Astrocyte (in vitro differentiated cells and primary cell): Measurements from ENCODE around the gene MYO6. TPM values are rescaled to one million over a fixed set of nuclear protein-coding genes. Genes with fewer than 3 reads are reported as not detected.
"Not testable (repeated sequence)": the region's sequence is repeated elsewhere in the genome, so short reads cannot be mapped to it uniquely, and the experiment has no call there.

Source experiments
- DNase-seq: peaks from one replicate; pipeline ENCODE4 v3.0.0-alpha.2; 2010; ENCODE audit warnings: low read depth
- FAIRE-seq: peaks from 2 replicates; lab custom pipeline; 2011; peaks lifted over from hg19 to GRCh38; lab: Jason Lieb, UNC
- H2AFZ ChIP-seq: 2 replicates; pipeline ENCODE4 v1.6.0; 2012; ENCODE audit warnings: low read depth, low read length, inconsistent platforms
- H3K27ac ChIP-seq: 2 replicates; pipeline ENCODE4 v1.5.1; 2011; ENCODE audit warnings: low read depth, low read length, inconsistent platforms
- H3K27me3 ChIP-seq: 2 replicates; pipeline ENCODE4 v1.6.0; 2011; ENCODE audit warnings: low read length, inconsistent platforms; ENCODE audit not compliant: insufficient read depth
- H3K36me3 ChIP-seq: 2 replicates; pipeline ENCODE4 v1.5.1; 2011; ENCODE audit warnings: low read length, inconsistent platforms; ENCODE audit not compliant: insufficient read depth
- H3K4me1 ChIP-seq: 2 replicates; pipeline ENCODE4 v1.5.1; 2011; ENCODE audit warnings: low read length, inconsistent platforms; ENCODE audit not compliant: insufficient read depth
- H3K4me2 ChIP-seq: 2 replicates; pipeline ENCODE4 v1.6.0; 2012; ENCODE audit warnings: low read length, inconsistent platforms
- H3K4me3 ChIP-seq: 2 replicates; pipeline ENCODE4 v1.5.1; 2011; ENCODE audit warnings: low read depth, mild to moderate bottlenecking, low read length, inconsistent platforms; ENCODE audit not compliant: insufficient read depth
- H3K79me2 ChIP-seq: 2 replicates; pipeline ENCODE4 v1.6.0; 2012; ENCODE audit warnings: mild to moderate bottlenecking, low read length, inconsistent platforms; ENCODE audit not compliant: insufficient read depth
- H3K9ac ChIP-seq: 2 replicates; pipeline ENCODE4 v1.6.0; 2012; ENCODE audit warnings: mild to moderate bottlenecking, low read length, inconsistent platforms
- H3K9me3 ChIP-seq: 2 replicates; pipeline ENCODE4 v1.5.1; 2012; ENCODE audit warnings: low read depth, mild to moderate bottlenecking, low read length, inconsistent platforms; ENCODE audit not compliant: insufficient read depth
- H4K20me1 ChIP-seq: 2 replicates; pipeline ENCODE4 v1.6.0; 2012; ENCODE audit warnings: low read length, inconsistent platforms; ENCODE audit not compliant: insufficient read depth
- H3K27ac Mint-ChIP-seq: one replicate; pipeline ENCODE4 v1.8.0; 2021; ENCODE audit warnings: mild to moderate bottlenecking, mixed read lengths; ENCODE audit not compliant: unreplicated experiment
- H3K27me3 Mint-ChIP-seq: one replicate; pipeline ENCODE4 v1.8.0; 2021; ENCODE audit warnings: low read depth, mixed read lengths; ENCODE audit not compliant: unreplicated experiment
- H3K36me3 Mint-ChIP-seq: one replicate; pipeline ENCODE4 v1.8.0; 2021; ENCODE audit warnings: low read depth, mixed read lengths; ENCODE audit not compliant: unreplicated experiment
- H3K4me1 Mint-ChIP-seq: one replicate; pipeline ENCODE4 v1.8.0; 2021; ENCODE audit warnings: low read depth, mixed read lengths; ENCODE audit not compliant: unreplicated experiment
- H3K4me3 Mint-ChIP-seq: one replicate; pipeline ENCODE4 v1.8.0; 2021; ENCODE audit warnings: mild to moderate bottlenecking, moderate library complexity, mixed read lengths; ENCODE audit not compliant: unreplicated experiment
- H3K9me3 Mint-ChIP-seq: one replicate; pipeline ENCODE4 v1.8.0; 2021; ENCODE audit warnings: mild to moderate bottlenecking, mixed read lengths; ENCODE audit not compliant: unreplicated experiment
- CTCF ChIP-seq: IDR thresholded peaks from 2 replicates; pipeline ENCODE4 v1.5.1; 2011; ENCODE audit warnings: low read depth, mild to moderate bottlenecking, inconsistent platforms, low read length, moderate library complexity; ENCODE audit not compliant: insufficient read depth
- EZH2 ChIP-seq: IDR thresholded peaks from 2 replicates; pipeline ENCODE4 v1.6.1; 2012; ENCODE audit warnings: mild to moderate bottlenecking, low read length, inconsistent platforms; ENCODE audit not compliant: insufficient read depth
- total RNA-seq: library from RNA; stranded (reverse); gene quantifications from 2 replicates; pipeline ENCODE4 v1.2.1, GENCODE V29; 2021

The MYO6 gene
- total RNA-seq, 1 donor from 2014 or later = 33.1 TPM

DNA sequence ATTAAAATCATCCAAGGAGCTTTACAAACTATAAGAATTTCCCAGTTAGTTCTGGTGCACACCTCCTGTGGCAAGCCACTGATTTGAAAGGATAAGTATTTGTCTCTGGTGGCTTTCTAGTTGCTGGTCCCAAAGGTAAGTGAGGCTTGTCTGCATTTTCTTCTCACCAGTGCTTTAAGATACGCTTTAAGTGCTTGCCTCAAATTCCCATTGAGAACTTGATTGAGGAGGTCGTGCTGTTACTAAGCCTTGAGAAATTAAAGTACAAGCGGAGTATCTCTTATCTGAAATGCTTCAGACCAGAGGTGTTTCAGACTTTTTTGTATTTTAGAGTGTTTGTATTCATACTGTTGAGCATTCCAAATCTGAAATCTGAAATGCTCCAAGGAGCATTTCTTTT is 29.9 kb upstream of the MYO6 start:
- DNase-seq = no peak
- Mint-ChIP-seq H3K4me3 (no peak overlapping the region), H3K27me3 (no peaks in the 10 kb centered on the region), H3K9me3 (no peaks in the 10 kb centered on the region), H3K4me1 (no peaks in the 10 kb centered on the region), H3K36me3 (peaks cover 2% of the 10 kb centered on the region), H3K27ac (no peak overlapping the region)
- Histone ChIP-seq H3K4me3 (no peak overlapping the region), H3K79me2 (no peaks in the 10 kb centered on the region), H3K9ac (no peak overlapping the region), H3K36me3 (peaks cover 17% of the 10 kb centered on the region), H2AFZ (no peak overlapping the region), H3K9me3 (no peaks in the 10 kb centered on the region), H3K4me2 (no peak overlapping the region), H3K27ac (no peak overlapping the region), H3K4me1 (no peaks in the 10 kb centered on the region), H4K20me1 (no peaks in the 10 kb centered on the region), H3K27me3 (no peaks in the 10 kb centered on the region)
- no peak for FAIRE-seq
- TF ChIP-seq EZH2 = no peak
- TF ChIP-seq CTCF = no peak

GRCh38 chr6:75723382-75723781 is 25.7 kb upstream of the MYO6 start:
- Histone ChIP-seq H3K9me3 (no peaks in the 10 kb centered on the region), H3K79me2 (no peaks in the 10 kb centered on the region), H3K4me1 (no peaks in the 10 kb centered on the region), H3K4me2 (no peak overlapping the region), H3K27ac (no peak overlapping the region), H4K20me1 (no peaks in the 10 kb centered on the region), H3K27me3 (no peaks in the 10 kb centered on the region), H3K36me3 (no peaks in the 10 kb centered on the region), H2AFZ (no peak overlapping the region), H3K9ac (no peak overlapping the region), H3K4me3 (no peak overlapping the region)
- no peak overlapping the region for H3K4me3 Mint-ChIP-seq
- peaks cover 2% of the 10 kb centered on the region for H3K36me3 Mint-ChIP-seq
- no peaks in the 10 kb centered on the region for H3K27me3 Mint-ChIP-seq
- DNase-seq = no peak
- H3K27ac Mint-ChIP-seq = no peak overlapping the region
- TF ChIP-seq EZH2 = no peak
- no peak for TF ChIP-seq CTCF
- no peaks in the 10 kb centered on the region for H3K4me1 Mint-ChIP-seq
- no peaks in the 10 kb centered on the region for H3K9me3 Mint-ChIP-seq
- FAIRE-seq = no peak

DNA sequence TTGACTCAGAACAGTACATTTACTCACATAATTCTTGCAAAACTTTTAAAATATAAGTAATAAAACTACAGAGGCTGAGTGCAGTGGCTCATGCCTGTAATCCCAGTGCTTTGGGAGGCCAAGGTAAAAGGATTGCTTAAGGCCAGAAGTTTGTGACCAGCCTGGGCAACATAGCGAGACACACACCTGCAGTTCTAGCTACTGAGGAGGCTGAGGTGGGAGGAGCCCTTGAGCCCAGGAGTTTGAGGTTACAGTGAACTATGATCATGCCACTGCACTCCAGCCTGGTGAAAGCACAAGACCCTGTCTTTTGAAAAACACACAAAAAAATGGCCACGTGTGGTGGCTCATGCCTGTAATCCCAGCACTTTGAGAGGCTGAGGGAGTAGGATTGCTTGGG is 21.8 kb upstream of the MYO6 start:
- no peak overlapping the region for H3K27ac ChIP-seq
- H3K4me2 ChIP-seq = no peak overlapping the region
- Mint-ChIP-seq H3K27me3 (no peaks in the 10 kb centered on the region), H3K4me3 (no peak overlapping the region), H3K4me1 (no peaks in the 10 kb centered on the region), H3K36me3 (no peaks in the 10 kb centered on the region), H3K27ac (no peak overlapping the region), H3K9me3 (no peaks in the 10 kb centered on the region)
- no peak overlapping the region for H3K4me3 ChIP-seq
- TF ChIP-seq EZH2 = no peak
- no peak for TF ChIP-seq CTCF
- no peaks in the 10 kb centered on the region for H3K27me3 ChIP-seq
- no peaks in the 10 kb centered on the region for H3K36me3 ChIP-seq
- no peaks in the 10 kb centered on the region for H3K4me1 ChIP-seq
- DNase-seq = no peak
- H3K9me3 ChIP-seq = no peaks in the 10 kb centered on the region
- no peak overlapping the region for H3K9ac ChIP-seq
- no peaks in the 10 kb centered on the region for H3K79me2 ChIP-seq
- no peak overlapping the region for H2AFZ ChIP-seq
- no peaks in the 10 kb centered on the region for H4K20me1 ChIP-seq
- FAIRE-seq = no peak

DNA sequence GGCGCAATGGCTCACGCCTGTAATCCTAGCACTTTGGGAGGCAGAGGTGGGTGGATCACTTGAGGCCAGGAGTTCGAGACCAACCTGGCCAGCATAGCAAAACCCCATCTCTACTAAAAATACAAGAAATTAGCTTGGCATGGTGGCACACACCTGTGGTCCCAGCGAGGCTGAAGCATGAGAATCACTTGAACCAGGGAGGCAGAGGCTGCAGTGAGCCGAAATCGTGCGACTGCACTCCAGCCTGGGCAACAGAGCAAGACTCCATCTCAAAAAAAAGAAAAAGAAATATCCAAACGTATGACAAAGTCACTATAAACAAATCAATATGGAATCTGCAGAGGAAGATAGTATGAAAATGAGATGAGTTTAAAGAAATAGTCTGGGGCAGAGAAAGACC is 18.0 kb upstream of the MYO6 start:
- not testable (repeated sequence) for DNase-seq, H2AFZ ChIP-seq, H3K9ac ChIP-seq, H3K79me2 ChIP-seq, FAIRE-seq, H3K4me3 ChIP-seq, H3K27me3 Mint-ChIP-seq, H3K27me3 ChIP-seq, H3K4me2 ChIP-seq, H3K9me3 ChIP-seq, H3K9me3 Mint-ChIP-seq, H3K27ac ChIP-seq, H3K4me3 Mint-ChIP-seq, H3K4me1 ChIP-seq, H3K4me1 Mint-ChIP-seq, H3K36me3 ChIP-seq, H3K27ac Mint-ChIP-seq, H3K36me3 Mint-ChIP-seq, H4K20me1 ChIP-seq
